GM23338 (cell line): ENCODE results near the gene KIF3B. TPM values are rescaled to one million over a fixed set of nuclear protein-coding genes. Genes with fewer than 3 reads are reported as not detected.

Source experiments
- ATAC-seq: fragments of 200-7000 bp; cut with Tn5 transposase; 3 replicates; pipeline ENCODE4 v1.9.1; 2020
- DNase-seq: peaks from one replicate; pipeline ENCODE4 v3.0.0-alpha.2; 2015; ENCODE audit warnings: low spot score
- H2AFZ ChIP-seq: fragments of 200-600 bp; sonication (generic); 2 replicates; pipeline ENCODE4 v1.8.0; 2016; ENCODE audit warnings: antibody characterized with exemption, mild to moderate bottlenecking, moderate library complexity
- H3F3A ChIP-seq: fragments of 200-600 bp; sonication (generic); replicated peaks from 2 replicates; pipeline ENCODE4 v1.8.0; 2017; ENCODE audit warnings: antibody characterized with exemption, mixed run types, low read depth
- H3K27ac ChIP-seq: fragments of 200-600 bp; sonication (generic); 2 replicates; pipeline ENCODE4 v1.6.1; 2016; ENCODE audit warnings: low read depth
- H3K27me3 ChIP-seq: fragments of 200-600 bp; sonication (generic); 2 replicates; pipeline ENCODE4 v1.8.0; 2016; ENCODE audit warnings: mild to moderate bottlenecking, mixed run types, moderate library complexity; ENCODE audit not compliant: insufficient read depth
- H3K36me3 ChIP-seq: fragments of 200-600 bp; sonication (generic); 2 replicates; pipeline ENCODE4 v1.8.0; 2016; ENCODE audit warnings: mild to moderate bottlenecking; ENCODE audit not compliant: insufficient read depth
- H3K4me1 ChIP-seq: fragments of 200-600 bp; sonication (generic); 2 replicates; pipeline ENCODE4 v1.8.0; 2016; ENCODE audit warnings: mild to moderate bottlenecking, moderate library complexity; ENCODE audit not compliant: insufficient read depth
- H3K4me2 ChIP-seq: fragments of 200-600 bp; sonication (generic); 2 replicates; pipeline ENCODE4 v1.7.1; 2017; ENCODE audit warnings: mixed run types
- H3K4me3 ChIP-seq: fragments of 200-600 bp; sonication (generic); 2 replicates; pipeline ENCODE4 v1.6.1; 2016; ENCODE audit warnings: mixed run types
- H3K79me2 ChIP-seq: fragments of 200-600 bp; sonication (generic); replicated peaks from 2 replicates; pipeline ENCODE4 v1.8.0; 2017; ENCODE audit warnings: mild to moderate bottlenecking; ENCODE audit not compliant: insufficient read depth
- H3K9me2 ChIP-seq: fragments of 200-600 bp; sonication (generic); 2 replicates; pipeline ENCODE4 v1.8.0; 2017; ENCODE audit not compliant: insufficient read depth
- H4K20me1 ChIP-seq: fragments of 200-600 bp; sonication (generic); replicated peaks from 2 replicates; pipeline ENCODE4 v1.8.0; 2017; ENCODE audit warnings: mild to moderate bottlenecking; ENCODE audit not compliant: insufficient read depth
- H3K27ac Mint-ChIP-seq: 2 replicates; pipeline ENCODE4 v1.8.0; 2020; ENCODE audit warnings: inconsistent platforms, mild to moderate bottlenecking, moderate library complexity, mixed read lengths
- H3K27me3 Mint-ChIP-seq: 3 replicates; pipeline ENCODE4 v1.8.0; 2022; ENCODE audit warnings: low read depth, mild to moderate bottlenecking, moderate library complexity, mixed read lengths, inconsistent platforms; ENCODE audit not compliant: insufficient read depth, poor library complexity
- H3K36me3 Mint-ChIP-seq: 3 replicates; pipeline ENCODE4 v1.8.0; 2021; ENCODE audit warnings: low read depth, mild to moderate bottlenecking, inconsistent platforms, moderate library complexity, mixed read lengths
- H3K4me1 Mint-ChIP-seq: 3 replicates; pipeline ENCODE4 v1.8.0; 2020; ENCODE audit warnings: mild to moderate bottlenecking, inconsistent platforms, mixed read lengths
- H3K4me3 Mint-ChIP-seq: 3 replicates; pipeline ENCODE4 v1.8.0; 2021; ENCODE audit warnings: moderate library complexity, mild to moderate bottlenecking, inconsistent platforms, mixed read lengths
- H3K9me3 Mint-ChIP-seq: 3 replicates; pipeline ENCODE4 v1.8.0; 2020; ENCODE audit warnings: moderate library complexity, mild to moderate bottlenecking, inconsistent platforms, mixed read lengths
- CREB1 ChIP-seq: fragments of 250-450 bp; sonication (Bioruptor Pico); IDR thresholded peaks from 2 replicates; pipeline ENCODE4 v1.5.0; 2020; ENCODE audit warnings: low read depth, mild to moderate bottlenecking, moderate library complexity
- CTCF ChIP-seq, 2 experiments: fragments of 200-600 bp in 1 of 2; sonication (generic) in 1 of 2; conservative IDR thresholded peaks; 2 replicates each; pipeline versions ENCODE4 v1.5.1 to v1.6.1; 2016 to 2017; ENCODE audit warnings: antibody characterized with exemption in 2 of 2, low read depth in 2 of 2, mild to moderate bottlenecking in 2 of 2, moderate library complexity in 1 of 2
- ETS1 ChIP-seq: IDR thresholded peaks from 2 replicates; pipeline ENCODE4 v1.6.1; 2016; ENCODE audit warnings: antibody characterized with exemption
- EZH2 ChIP-seq: fragments of 200-600 bp; sonication (generic); IDR thresholded peaks from one replicate; pipeline ENCODE4 v1.8.0; 2017; ENCODE audit warnings: antibody characterized with exemption, mild to moderate bottlenecking, low read depth; ENCODE audit not compliant: unreplicated experiment
- EZH2phosphoT487 ChIP-seq: fragments of 200-600 bp; sonication (generic); IDR thresholded peaks from one replicate; pipeline ENCODE4 v1.8.1; 2018; ENCODE audit warnings: antibody characterized with exemption; ENCODE audit not compliant: unreplicated experiment
- JUNB ChIP-seq: IDR thresholded peaks from one replicate; pipeline ENCODE4 v1.6.1; 2016; ENCODE audit warnings: antibody characterized with exemption; ENCODE audit not compliant: unreplicated experiment
- NANOG ChIP-seq: IDR thresholded peaks from 2 replicates; pipeline ENCODE4 v1.6.1; 2016; ENCODE audit warnings: antibody characterized with exemption, borderline replicate concordance
- POLR2AphosphoS5 ChIP-seq: IDR thresholded peaks from 2 replicates; pipeline ENCODE4 v1.6.1; 2016; ENCODE audit warnings: antibody characterized with exemption, low read depth
- REST ChIP-seq: IDR thresholded peaks from one replicate; pipeline ENCODE4 v1.6.1; 2018; ENCODE audit warnings: antibody characterized with exemption; ENCODE audit not compliant: unreplicated experiment
- STAT1 ChIP-seq: IDR thresholded peaks from one replicate; pipeline ENCODE4 v1.6.1; 2016; ENCODE audit warnings: antibody characterized with exemption; ENCODE audit not compliant: unreplicated experiment
- ZNF114 ChIP-seq: fragments of 250-450 bp; sonication (Bioruptor Pico); IDR thresholded peaks from 2 replicates; pipeline ENCODE4 v1.5.0; 2020; ENCODE audit warnings: mild to moderate bottlenecking, moderate library complexity
- ZNF331 ChIP-seq: fragments of 250-450 bp; sonication (Bioruptor Pico); IDR thresholded peaks from 2 replicates; pipeline ENCODE4 v1.5.0; 2020; ENCODE audit warnings: low read depth, mild to moderate bottlenecking, moderate library complexity
- ZNF462 ChIP-seq: fragments of 250-450 bp; sonication (Bioruptor Pico); IDR thresholded peaks from 2 replicates; pipeline ENCODE4 v1.5.0; 2020; ENCODE audit warnings: mild to moderate bottlenecking, moderate library complexity
- polyA plus RNA-seq: library from polyadenylated mRNA; unstranded; fragments of >200 nt; fragmentation: Nextera tagmentation; extraction: Ambion mirVana; gene quantifications from 2 replicates; pipeline ENCODE4 v1.2.1, GENCODE V29; 2016
- total RNA-seq: library from RNA; depleted of rRNA; stranded (reverse); fragments of >200 nt; shearing (Covaris generic); gene quantifications from 2 replicates; pipeline ENCODE4 v1.2.3, GENCODE V29; 2014

KIF3B gene
- total and polyA plus RNA-seq, 2 experiments from 2014 or later = 6.1 to 22.8 TPM

DNA sequence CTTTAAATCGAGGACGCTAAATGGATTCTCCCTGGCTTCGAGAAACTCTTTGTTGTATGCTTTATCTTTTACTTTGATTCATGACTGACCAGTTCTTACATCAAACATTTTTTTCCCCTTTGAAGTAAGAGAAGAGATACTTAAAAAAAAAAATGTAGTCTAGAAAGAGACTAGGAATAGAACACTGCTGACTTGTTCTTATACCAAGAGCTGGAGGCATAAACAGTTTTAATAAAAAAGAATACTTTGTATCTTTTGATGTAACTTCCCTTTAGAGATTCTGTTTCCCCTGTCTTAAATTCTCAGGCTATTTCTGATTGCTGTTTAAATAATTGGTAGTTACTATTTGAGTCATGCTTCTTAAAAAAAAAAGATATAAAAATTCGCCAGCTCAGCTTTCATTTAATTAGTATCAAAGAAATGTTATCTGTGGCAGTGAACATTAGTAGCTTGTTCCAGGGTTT, 85.5 kb downstream of the KIF3B start:
- H3K36me3 ChIP-seq = no peaks in the 10 kb centered on the region
- Mint-ChIP-seq H3K4me3 (no peak overlapping the region), H3K27ac (no peak overlapping the region), H3K27me3 (peaks cover 52% of the 10 kb centered on the region), H3K36me3 (peaks cover 6% of the 10 kb centered on the region; the same call in 1 of the 3 replicates), H3K4me1 (peaks cover 7% of the 10 kb centered on the region), H3K9me3 (no peaks in the 10 kb centered on the region; the same call in 2 of the 3 replicates)
- DNase-seq (no peak), ATAC-seq (no peak)
- H3K4me3 ChIP-seq = no peak overlapping the region
- peaks cover 76% of the 10 kb centered on the region for H3K79me2 ChIP-seq
- H3F3A ChIP-seq = peaks cover 9% of the 10 kb centered on the region
- H3K9me2 ChIP-seq = no peaks in the 10 kb centered on the region
- H4K20me1 ChIP-seq = peaks cover 86% of the 10 kb centered on the region
- H3K4me1 ChIP-seq = peaks cover 13% of the 10 kb centered on the region; the same call in 1 of the 2 replicates
- no peak overlapping the region for H3K27ac ChIP-seq
- H3K4me2 ChIP-seq = no peak overlapping the region
- TF ChIP-seq EZH2phosphoT487 (no peak), ZNF462 (CRISPR knock-in tag) (no peak), STAT1 (no peak), EZH2 (no peak), ETS1 (no peak), ZNF114 (CRISPR knock-in tag) (no peak), CTCF (conservative IDR thresholded peaks at IDR 0.05; ENCODE audit: low read depth in 2 of 2) (no peak), JUNB (no peak), REST (no peak), CREB1 (CRISPR knock-in tag) (no peak), NANOG (no peak), POLR2AphosphoS5 (no peak), ZNF331 (CRISPR knock-in tag) (no peak)
- no peak overlapping the region for H2AFZ ChIP-seq
- peaks cover 61% of the 10 kb centered on the region for H3K27me3 ChIP-seq
